ENCODE data around the gene FHIP1A. TPM values are rescaled to one million over a fixed set of nuclear protein-coding genes. Genes with fewer than 3 reads are reported as not detected.
"Not testable (repeated sequence)": the region's sequence is repeated elsewhere in the genome, so short reads cannot be mapped to it uniquely, and the experiment has no call there.

The FHIP1A gene
- total RNA-seq, 1 donor from 2014 or later, result 1.7 TPM

GRCh38 chr4:151376540-151376939 lies 32.4 kb upstream of the FHIP1A start:
- Mint-ChIP-seq H3K4me3 (ENCODE audit: unreplicated experiment) (no peak overlapping the region), H3K36me3 (ENCODE audit: low read depth) (peaks cover 2% of the 10 kb centered on the region), H3K27me3 (ENCODE audit: low read depth) (no peaks in the 10 kb centered on the region), H3K4me1 (ENCODE audit: low read depth) (no peaks in the 10 kb centered on the region), H3K9me3 (ENCODE audit: low read depth) (peaks cover 19% of the 10 kb centered on the region), H3K27ac (ENCODE audit: unreplicated experiment) (no peak overlapping the region)
- no peak for DNase-seq (ENCODE audit: low spot score)
- no peak for TF ChIP-seq CTCF (IDR thresholded peaks at IDR 0.05)

- H3K9me3 Mint-ChIP-seq (ENCODE audit: low read depth), result peaks cover 16% of the 10 kb centered on the region
- no peaks in the 10 kb centered on the region for H3K27me3 Mint-ChIP-seq (ENCODE audit: low read depth)
- no peak overlapping the region for H3K27ac Mint-ChIP-seq (ENCODE audit: unreplicated experiment)
- no peak for TF ChIP-seq CTCF (IDR thresholded peaks at IDR 0.05)
- peaks cover 3% of the 10 kb centered on the region for H3K36me3 Mint-ChIP-seq (ENCODE audit: low read depth)
- no peaks in the 10 kb centered on the region for H3K4me1 Mint-ChIP-seq (ENCODE audit: low read depth)
- no peak overlapping the region for H3K4me3 Mint-ChIP-seq (ENCODE audit: unreplicated experiment)
- DNase-seq (ENCODE audit: low spot score), result no peak
These were observed 19.7 kb upstream of the FHIP1A start for GRCh38 chr4:151389311-151389710.

- H3K27ac Mint-ChIP-seq (ENCODE audit: unreplicated experiment); H3K36me3 Mint-ChIP-seq (ENCODE audit: low read depth): not testable (repeated sequence)
These were observed 19.2 kb upstream of the FHIP1A start for GRCh38 chr4:151389799-151390198.

GRCh38 chr4:151395873-151396272 lies 13.1 kb upstream of the FHIP1A start:
- no peak for DNase-seq (ENCODE audit: low spot score)
- Mint-ChIP-seq H3K36me3 (ENCODE audit: low read depth) (peaks cover 4% of the 10 kb centered on the region), H3K4me1 (ENCODE audit: low read depth) (no peaks in the 10 kb centered on the region), H3K27me3 (ENCODE audit: low read depth) (no peaks in the 10 kb centered on the region), H3K27ac (ENCODE audit: unreplicated experiment) (no peak overlapping the region), H3K4me3 (ENCODE audit: unreplicated experiment) (no peak overlapping the region), H3K9me3 (ENCODE audit: low read depth) (peaks cover 21% of the 10 kb centered on the region)
- no peak for TF ChIP-seq CTCF (IDR thresholded peaks at IDR 0.05)

More at GRCh38 chr4:151389799-151390198, 19.2 kb upstream of the FHIP1A start:
- H3K4me1 Mint-ChIP-seq (ENCODE audit: low read depth); DNase-seq (ENCODE audit: low spot score); H3K4me3 Mint-ChIP-seq (ENCODE audit: unreplicated experiment); H3K27me3 Mint-ChIP-seq (ENCODE audit: low read depth): not testable (repeated sequence)
- H3K9me3 Mint-ChIP-seq (ENCODE audit: low read depth), result peaks cover 21% of the 10 kb centered on the region

GRCh38 chr4:151400343-151400742 lies 8.6 kb upstream of the FHIP1A start:
- H3K27me3 Mint-ChIP-seq (ENCODE audit: low read depth), result no peaks in the 10 kb centered on the region
- H3K36me3 Mint-ChIP-seq (ENCODE audit: low read depth), result no peaks in the 10 kb centered on the region
- no peaks in the 10 kb centered on the region for H3K9me3 Mint-ChIP-seq (ENCODE audit: low read depth)
- no peak for DNase-seq (ENCODE audit: low spot score)
- TF ChIP-seq CTCF (IDR thresholded peaks at IDR 0.05), result no peak
- no peak overlapping the region for H3K4me3 Mint-ChIP-seq (ENCODE audit: unreplicated experiment)
- no peaks in the 10 kb centered on the region for H3K4me1 Mint-ChIP-seq (ENCODE audit: low read depth)
- no peak overlapping the region for H3K27ac Mint-ChIP-seq (ENCODE audit: unreplicated experiment)

- DNase-seq (ENCODE audit: low spot score), result no peak
- Mint-ChIP-seq H3K27ac (ENCODE audit: unreplicated experiment) (no peak overlapping the region), H3K36me3 (ENCODE audit: low read depth) (no peaks in the 10 kb centered on the region), H3K27me3 (ENCODE audit: low read depth) (no peaks in the 10 kb centered on the region), H3K4me3 (ENCODE audit: unreplicated experiment) (no peak overlapping the region), H3K4me1 (ENCODE audit: low read depth) (no peaks in the 10 kb centered on the region), H3K9me3 (ENCODE audit: low read depth) (no peaks in the 10 kb centered on the region)
- TF ChIP-seq CTCF (IDR thresholded peaks at IDR 0.05), result no peak
These were observed 7.2 kb upstream of the FHIP1A start for GRCh38 chr4:151401739-151402138.
